Effector CD8-positive, alpha-beta T cell (primary cell): Measurements from ENCODE around the gene AKAP8.
"Not testable (repeated sequence)": the region's sequence is repeated elsewhere in the genome, so short reads cannot be mapped to it uniquely, and the experiment has no call there.

Experiments
- DNase-seq: peaks from one replicate; lab custom pipeline; 2025; lab: John Stamatoyannopoulos, UW
- total RNA-seq, 4 experiments: gene quantifications; one replicate each; lab custom pipeline; 2026; lab: John Stamatoyannopoulos, UW

The AKAP8 gene
- 115 to 141 (median 122) reads per million in 4 experiments for total RNA-seq

GRCh38 chr19:15379083-15379998 lies at the start of gene AKAP8:
Gene AKAP8 (minus strand): TSS chr19:15379787. CDS start chr19:15379731, 56 bp downstream.
- peak; percentile 95 for DNase-seq

DNA sequence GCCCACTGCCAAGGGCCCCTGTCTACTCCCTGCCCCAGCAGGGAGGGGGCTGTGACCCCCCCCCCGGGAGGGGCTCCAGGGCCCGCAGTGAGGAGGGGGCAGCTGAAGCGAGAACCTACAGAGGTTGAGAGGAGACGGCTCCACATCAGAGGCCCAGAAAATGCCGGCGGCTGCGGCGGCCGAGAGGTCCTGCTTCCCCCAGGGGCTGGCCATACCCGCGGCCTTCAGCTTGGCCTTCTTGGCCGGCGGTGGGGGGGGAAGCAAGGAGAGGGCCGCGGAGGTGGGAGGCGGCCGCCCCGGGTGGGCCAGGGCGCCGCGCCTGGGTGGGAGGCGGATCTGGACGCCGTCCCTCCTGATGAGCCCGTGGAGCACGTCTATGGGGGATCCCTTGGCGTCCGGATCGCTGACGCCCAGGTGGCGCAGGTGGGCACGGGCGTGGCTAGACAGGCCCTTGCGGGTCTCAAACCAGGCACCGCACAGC lies 48.4 kb upstream of the AKAP8 start:
- no peak for DNase-seq

DNA sequence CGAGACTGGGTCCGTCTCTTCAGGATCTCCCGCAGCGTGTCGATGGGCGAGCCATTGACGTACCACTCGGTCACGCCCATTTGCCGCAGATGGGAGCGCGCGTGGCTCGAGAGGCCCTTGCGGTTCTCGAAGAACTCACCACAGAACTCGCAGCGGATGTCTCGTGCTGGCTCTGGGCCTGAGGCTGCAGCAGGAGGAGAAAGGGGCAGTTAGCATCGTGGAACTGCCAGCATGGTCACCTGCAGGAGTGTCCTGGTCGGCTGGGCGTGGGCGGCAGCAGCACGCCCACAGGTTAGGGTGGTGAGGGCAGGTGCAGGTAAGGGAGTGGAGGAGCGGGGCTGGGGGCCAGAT lies 47.7 kb upstream of the AKAP8 start:
- DNase-seq, result no peak

- DNase-seq, result no peak
These were observed 47.1 kb upstream of the AKAP8 start for GRCh38 chr19:15426485-15427349.

- DNase-seq, result no peak
These were observed 45.8 kb upstream of the AKAP8 start for GRCh38 chr19:15425321-15425950.

GRCh38 chr19:15424692-15425272 lies 45.2 kb upstream of the AKAP8 start:
- no peak for DNase-seq

DNA sequence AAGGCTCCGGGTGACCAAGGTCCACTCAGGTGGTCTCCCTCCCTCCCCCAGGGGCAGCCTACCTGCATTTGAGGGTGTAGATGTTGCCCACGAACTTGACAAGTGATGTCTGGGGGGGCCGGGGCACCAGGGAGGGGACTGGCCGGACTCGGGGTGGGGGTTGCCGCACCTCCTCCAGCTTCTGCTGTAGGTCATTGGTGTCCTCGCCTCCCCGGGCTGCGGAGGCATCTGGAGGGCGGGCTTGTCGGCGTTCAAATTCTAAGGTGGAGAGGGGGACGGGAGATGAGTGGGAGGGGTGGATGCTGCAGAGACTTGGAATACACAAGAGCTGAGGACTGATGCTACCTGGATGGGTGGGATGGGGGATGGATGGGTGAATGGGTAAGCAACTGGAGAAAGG lies 44.5 kb upstream of the AKAP8 start:
- no peak for DNase-seq

DNA sequence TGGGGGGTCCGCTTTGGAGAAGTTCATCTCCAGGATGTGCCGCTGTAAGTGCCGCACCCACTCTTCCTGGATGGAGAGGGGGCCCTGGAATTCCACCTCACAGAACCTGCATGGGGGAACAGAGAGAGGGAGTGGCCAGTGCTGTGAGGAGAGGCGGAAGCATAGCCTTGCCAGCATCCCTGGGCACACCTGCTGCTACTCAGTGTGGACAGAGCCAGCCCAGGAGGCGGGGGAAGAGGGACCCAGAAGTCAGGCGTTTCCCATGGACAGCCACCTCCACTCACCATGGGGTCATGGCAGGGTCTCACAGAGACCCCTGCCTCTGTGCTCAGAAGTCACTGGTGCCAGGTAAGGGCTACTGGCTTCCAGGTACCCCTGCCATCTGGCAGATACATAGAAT lies 43.5 kb upstream of the AKAP8 start:
- DNase-seq, result no peak

GRCh38 chr19:15422296-15423075 lies 42.9 kb upstream of the AKAP8 start:
- DNase-seq, result no peak

- DNase-seq, result no peak
These were observed 42.2 kb upstream of the AKAP8 start for GRCh38 chr19:15421721-15422260.

- no peak for DNase-seq
These were observed 41.6 kb upstream of the AKAP8 start for GRCh38 chr19:15421136-15421695.

DNA sequence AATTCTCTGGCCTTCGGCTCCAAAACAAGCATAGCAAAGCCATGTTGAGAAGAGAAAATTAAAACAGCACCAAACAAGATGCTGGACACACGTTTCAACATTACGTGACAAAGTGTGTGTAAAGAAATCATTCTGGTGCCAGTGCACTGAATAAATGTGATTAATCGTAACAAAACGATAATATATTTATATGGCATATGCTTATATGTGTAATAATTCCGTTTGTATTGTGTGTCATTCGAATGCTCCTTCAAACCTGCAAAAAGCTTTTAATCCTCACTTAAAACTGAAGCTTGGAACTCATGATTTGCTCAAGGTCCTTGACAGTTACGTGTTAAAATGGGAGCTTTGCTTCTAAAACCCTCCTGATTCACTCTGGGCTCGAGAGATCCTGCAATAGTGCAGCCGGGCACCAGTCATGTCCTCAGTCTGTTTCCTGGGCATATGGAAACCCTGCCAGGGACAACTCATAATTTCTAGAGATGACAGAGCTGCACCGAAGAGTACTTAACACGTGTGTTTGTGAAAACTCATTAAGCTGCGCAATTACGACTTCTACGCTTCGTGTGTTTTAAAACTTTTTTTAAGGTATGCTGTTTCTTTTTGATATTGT lies 39.9 kb upstream of the AKAP8 start:
- DNase-seq, result no peak

GRCh38 chr19:15418579-15419412 lies 39.2 kb upstream of the AKAP8 start, which contains the start of gene AKAP8L:
Gene AKAP8L (minus strand): TSS chr19:15418988. CDS start chr19:15418923, 65 bp downstream.
- peak; percentile 96 for DNase-seq

DNA sequence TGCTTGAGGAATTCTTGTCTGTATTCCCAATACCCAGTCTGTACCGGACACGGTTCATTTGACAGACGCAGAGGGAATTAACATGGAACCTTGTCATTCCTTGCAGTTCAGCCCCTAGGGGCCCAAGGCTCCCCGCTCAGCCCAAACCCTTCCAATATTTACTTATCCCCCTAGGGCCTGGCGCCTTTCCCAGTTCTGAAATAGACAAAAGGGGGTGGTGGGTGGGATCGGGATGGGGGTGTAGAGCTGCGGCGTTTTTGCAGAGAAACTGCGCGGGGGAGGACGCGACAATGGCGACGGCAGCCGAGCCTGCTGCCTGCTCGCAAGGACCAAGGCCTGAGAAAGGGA lies 38.6 kb upstream of the AKAP8 start:
- no peak for DNase-seq

DNA sequence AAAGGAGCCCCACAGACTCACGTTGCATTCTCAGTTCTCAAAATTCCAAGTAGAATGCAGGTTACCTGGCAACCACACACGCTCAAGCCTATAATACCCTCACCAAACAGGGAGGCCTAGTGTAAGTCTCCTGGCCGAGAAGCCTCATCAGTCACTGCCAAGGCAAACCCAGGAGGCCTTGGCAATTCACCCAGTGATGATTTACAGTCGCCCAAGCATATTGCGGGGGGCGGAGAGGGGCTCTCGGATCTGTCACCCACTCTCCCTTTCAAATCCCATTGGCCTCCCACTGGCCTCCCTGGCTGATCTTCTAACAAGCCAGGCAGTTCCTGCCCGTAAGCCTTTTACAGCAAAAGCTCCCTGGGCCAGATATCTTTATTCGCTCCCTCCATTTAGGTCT lies 38.1 kb upstream of the AKAP8 start:
- DNase-seq, result no peak

GRCh38 chr19:15412832-15413231 lies 33.2 kb upstream of the AKAP8 start:
- DNase-seq, result no peak

DNA sequence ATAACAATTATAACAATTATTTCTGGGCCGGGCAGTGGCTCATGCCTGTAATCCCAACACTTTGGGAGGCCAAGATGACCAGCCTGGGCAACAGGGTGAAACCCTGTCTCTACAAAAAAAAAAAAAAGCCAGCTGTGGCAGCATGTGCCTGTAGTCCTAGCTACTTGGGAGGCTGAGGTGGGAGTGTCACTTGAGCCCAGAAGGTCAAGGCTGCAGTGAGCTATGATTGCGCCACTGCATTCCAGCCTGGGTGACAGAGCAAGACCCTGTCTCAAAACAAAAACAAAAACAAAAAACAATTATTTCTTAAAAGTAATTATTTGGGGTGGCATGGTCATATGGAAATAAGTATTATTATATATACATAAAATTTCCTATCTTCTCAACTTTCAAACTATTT lies 31.8 kb upstream of the AKAP8 start:
- DNase-seq, result not testable (repeated sequence)

DNA sequence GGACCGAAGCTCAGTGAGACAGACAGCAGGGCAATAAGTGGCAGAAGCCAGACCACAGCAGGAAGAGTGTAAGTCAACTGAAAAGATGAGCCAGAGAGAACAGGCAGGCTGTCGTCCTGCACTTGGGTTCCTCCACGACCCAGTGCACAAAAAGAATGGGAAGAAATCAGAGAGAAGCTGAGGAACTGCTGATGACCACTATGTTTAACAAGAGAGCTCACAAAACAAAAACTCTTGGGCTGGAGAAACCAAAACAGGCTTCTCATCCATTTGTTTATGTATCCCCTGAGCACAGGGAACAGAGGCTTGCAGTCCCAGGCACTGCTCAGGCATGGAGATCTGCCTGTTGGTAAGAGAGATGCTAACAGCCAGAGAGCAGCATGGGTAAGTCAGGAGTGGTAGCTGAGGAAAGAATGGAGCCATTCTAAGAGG lies 25.2 kb upstream of the AKAP8 start:
- DNase-seq, result no peak
